ENCODE results near the gene LRRC14B.

The LRRC14B gene

DNA sequence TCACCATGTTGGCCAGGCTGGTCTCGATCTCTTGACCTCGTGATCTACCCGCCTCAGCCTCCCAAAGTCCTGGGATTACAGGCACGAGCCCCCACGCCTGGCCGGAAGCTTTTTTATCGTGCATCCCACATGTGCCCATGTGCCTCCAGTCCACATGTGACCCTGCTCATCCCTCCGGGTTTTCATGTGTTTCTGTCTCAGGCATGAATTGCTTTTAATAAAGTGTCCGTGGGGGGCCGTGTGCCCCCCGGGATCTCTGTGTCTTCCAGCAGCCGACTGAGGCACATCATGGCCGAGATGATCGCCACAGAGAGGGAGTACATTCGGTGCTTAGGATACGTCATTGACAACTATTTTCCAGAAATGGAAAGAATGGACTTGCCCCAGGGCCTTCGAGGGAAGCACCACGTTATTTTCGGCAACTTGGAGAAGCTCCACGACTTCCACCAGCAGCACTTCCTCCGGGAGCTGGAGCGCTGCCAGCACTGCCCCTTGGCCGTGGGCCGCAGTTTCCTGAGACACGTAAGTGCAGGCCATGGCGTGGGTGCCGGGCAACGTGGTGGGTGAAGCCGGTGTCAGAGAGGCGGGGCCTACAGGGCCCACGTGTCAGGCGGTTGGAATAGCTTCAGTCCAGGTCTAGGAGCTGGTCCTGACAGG lies 22.1 kb upstream of the LRRC14B start:
- no peak for TF ChIP-seq CTCF (conservative IDR thresholded peaks at IDR 0.05; ENCODE audit: low read depth)
- POLR2A ChIA-PET (ENCODE audit: low non-redundant PET) = no interaction called here
- no peak for DNase-seq (ENCODE audit: low spot score)
- H3K27ac ChIP-seq = no peak overlapping the region
- CTCF ChIA-PET = no interaction called here

GRCh38 chr5:169728-170094 lies 21.6 kb upstream of the LRRC14B start:
- POLR2A ChIA-PET (ENCODE audit: low non-redundant PET) = no interaction called here
- no peak for TF ChIP-seq CTCF (conservative IDR thresholded peaks at IDR 0.05; ENCODE audit: low read depth)
- CTCF ChIA-PET = no interaction called here
- DNase-seq (ENCODE audit: low spot score) = no peak
- no peak overlapping the region for H3K27ac ChIP-seq

DNA sequence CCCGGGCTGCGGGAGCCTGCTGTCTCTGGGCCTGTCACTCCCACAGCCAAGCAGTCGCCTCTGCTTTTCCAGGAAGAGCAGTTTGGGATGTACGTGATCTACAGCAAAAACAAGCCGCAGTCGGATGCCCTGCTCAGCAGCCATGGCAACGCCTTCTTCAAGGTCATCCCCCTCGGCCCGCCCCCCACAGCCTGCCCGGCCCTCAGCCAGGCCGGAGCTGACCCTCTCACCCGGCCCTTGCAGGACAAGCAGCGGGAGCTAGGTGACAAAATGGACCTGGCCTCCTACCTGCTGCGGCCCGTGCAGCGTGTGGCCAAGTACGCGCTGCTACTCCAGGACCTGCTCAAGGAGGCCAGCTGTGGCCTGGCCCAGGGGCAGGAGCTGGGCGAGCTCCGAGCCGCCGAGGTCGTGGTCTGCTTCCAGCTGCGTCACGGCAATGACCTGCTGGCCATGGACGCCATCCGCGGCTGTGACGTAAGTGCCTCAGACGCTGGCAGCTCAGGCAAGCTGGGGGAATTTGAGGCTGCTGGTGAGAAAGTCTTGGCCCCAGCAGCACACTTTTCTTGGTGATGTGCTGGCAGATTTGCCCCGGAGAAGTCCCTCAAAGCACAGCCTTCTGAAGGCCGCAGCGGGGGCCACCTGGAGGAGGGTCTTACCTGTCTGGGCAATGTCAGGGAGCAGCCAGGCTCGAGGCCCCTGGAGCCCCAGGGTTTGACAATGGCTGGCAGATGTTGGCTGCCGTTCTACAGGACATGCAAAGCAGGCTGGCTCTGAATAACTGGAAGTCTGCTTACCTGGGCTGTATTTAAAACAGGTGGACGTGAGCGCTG lies 20.1 kb upstream of the LRRC14B start:
- no peak overlapping the region for H3K27ac ChIP-seq
- TF ChIP-seq CTCF (conservative IDR thresholded peaks at IDR 0.05; ENCODE audit: low read depth) = no peak
- CTCF ChIA-PET = no interaction called here
- DNase-seq (ENCODE audit: low spot score) = no peak
- POLR2A ChIA-PET (ENCODE audit: low non-redundant PET) = no interaction called here

- POLR2A ChIA-PET (ENCODE audit: low non-redundant PET) = no interaction called here
- CTCF ChIA-PET = no interaction called here
- DNase-seq (ENCODE audit: low spot score) = no peak
- TF ChIP-seq CTCF (conservative IDR thresholded peaks at IDR 0.05; ENCODE audit: low read depth) = no peak
- H3K27ac ChIP-seq = no peak overlapping the region
These were observed 19.4 kb upstream of the LRRC14B start for GRCh38 chr5:171801-172331.

- no peak for DNase-seq (ENCODE audit: low spot score)
- no peak overlapping the region for H3K27ac ChIP-seq
- no peak for TF ChIP-seq CTCF (conservative IDR thresholded peaks at IDR 0.05; ENCODE audit: low read depth)
- ChIA-PET CTCF (no interaction called here), POLR2A (ENCODE audit: low non-redundant PET) (no interaction called here)
These were observed 18.9 kb upstream of the LRRC14B start for GRCh38 chr5:172421-172820.

DNA sequence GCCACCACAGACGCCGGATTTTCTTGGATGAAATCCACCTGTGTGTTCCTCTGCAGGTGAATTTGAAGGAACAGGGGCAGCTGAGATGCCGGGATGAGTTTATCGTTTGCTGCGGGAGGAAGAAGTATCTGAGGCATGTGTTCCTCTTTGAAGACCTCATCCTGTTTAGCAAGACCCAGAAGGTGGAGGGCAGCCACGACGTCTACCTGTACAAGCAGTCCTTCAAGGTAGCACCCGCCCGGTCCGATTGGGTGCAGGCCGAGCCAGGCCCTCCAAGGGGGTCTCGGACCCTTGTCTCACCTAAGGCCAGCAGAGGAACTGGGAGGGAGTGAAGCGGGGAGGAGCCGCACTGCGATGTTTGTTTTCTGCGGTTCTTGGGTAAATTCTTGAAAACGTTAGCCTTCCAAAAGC lies 18.4 kb upstream of the LRRC14B start:
- TF ChIP-seq CTCF (conservative IDR thresholded peaks at IDR 0.05; ENCODE audit: low read depth) = no peak
- POLR2A ChIA-PET (ENCODE audit: low non-redundant PET) = no interaction called here
- no peak overlapping the region for H3K27ac ChIP-seq
- CTCF ChIA-PET = no interaction called here
- DNase-seq (ENCODE audit: low spot score) = no peak
